Progenitor cell of endocrine pancreas (in vitro differentiated cells): ENCODE measurements around the gene DPY30. TPM values are rescaled to one million over a fixed set of nuclear protein-coding genes. Genes with fewer than 3 reads are reported as not detected.
A peak's percentile ranks its signal among the peaks of the same experiment; 100 is the strongest.
"Not testable (repeated sequence)": the region's sequence is repeated elsewhere in the genome, so short reads cannot be mapped to it uniquely, and the experiment has no call there.

ENCODE experiments used
- DNase-seq: peaks from one replicate; pipeline ENCODE4 v3.0.0; 2021; ENCODE audit warnings: low spot score; ENCODE audit not compliant: unreplicated experiment
- H3K27ac Mint-ChIP-seq: 2 replicates; pipeline ENCODE4 v1.8.0; 2021; ENCODE audit warnings: mild to moderate bottlenecking, moderate library complexity, mixed read lengths
- H3K27me3 Mint-ChIP-seq: 2 replicates; pipeline ENCODE4 v1.8.0; 2021; ENCODE audit warnings: mixed read lengths
- H3K36me3 Mint-ChIP-seq: 2 replicates; pipeline ENCODE4 v1.8.0; 2022; ENCODE audit warnings: mixed read lengths; ENCODE audit not compliant: insufficient read depth
- H3K4me1 Mint-ChIP-seq: 2 replicates; pipeline ENCODE4 v1.8.0; 2021; ENCODE audit warnings: low read depth, mixed read lengths
- H3K4me3 Mint-ChIP-seq: 2 replicates; pipeline ENCODE4 v1.8.0; 2021; ENCODE audit warnings: low read depth, mild to moderate bottlenecking, moderate library complexity, mixed read lengths
- H3K9me3 Mint-ChIP-seq: 2 replicates; pipeline ENCODE4 v1.8.0; 2021; ENCODE audit warnings: low read depth, mixed read lengths
- total RNA-seq: library from RNA; stranded (reverse); gene quantifications from 2 replicates; pipeline ENCODE4 v1.2.1, GENCODE V29; 2021
- TF ChIP-seq, protein P1 (sequence below): fragments of 200-600 bp; sonication (generic); IDR thresholded peaks from one replicate; pipeline ENCODE4 v1.5.0; 2021; ENCODE audit warnings: antibody characterized with exemption, mild to moderate bottlenecking; ENCODE audit not compliant: unreplicated experiment

The DPY30 gene
- total RNA-seq, 1 donor from 2014 or later = 101 TPM

DNA sequence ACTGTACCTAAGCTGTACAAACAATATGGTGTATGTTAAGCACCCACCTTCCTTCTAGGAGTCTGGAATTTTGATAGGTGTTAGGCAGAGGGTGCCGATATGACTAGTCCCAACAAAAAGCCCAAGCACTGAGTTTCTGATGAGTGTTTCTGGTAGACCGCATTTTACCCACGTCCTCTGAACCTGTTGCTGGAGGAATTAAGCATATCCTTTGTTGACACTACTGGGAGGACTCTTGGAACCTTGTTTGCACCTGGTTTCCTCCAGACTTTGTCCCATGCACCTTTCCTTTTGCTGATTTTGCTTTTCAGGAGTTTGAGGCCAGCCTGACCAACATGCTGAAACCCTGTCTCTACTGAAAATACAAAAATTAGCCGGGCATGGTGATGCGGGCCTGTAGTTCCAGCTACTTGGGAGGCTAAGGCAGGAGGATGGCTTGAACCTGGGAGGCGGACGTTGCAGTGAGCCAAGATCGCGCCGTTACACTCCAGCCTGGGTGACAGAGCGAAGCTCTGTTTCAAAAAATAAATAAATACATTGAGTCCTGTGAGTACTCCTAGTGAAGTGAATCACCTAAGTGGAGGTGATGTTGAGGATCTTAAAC is 12.3 kb upstream of the DPY30 start:
- Mint-ChIP-seq H3K27me3 (no peaks in the 10 kb centered on the region), H3K27ac (peak overlapping the region; percentile 56), H3K9me3 (no peaks in the 10 kb centered on the region), H3K36me3 (no peaks in the 10 kb centered on the region), H3K4me1 (no peaks in the 10 kb centered on the region), H3K4me3 (no peak overlapping the region)
- TF ChIP-seq, protein P1, sequence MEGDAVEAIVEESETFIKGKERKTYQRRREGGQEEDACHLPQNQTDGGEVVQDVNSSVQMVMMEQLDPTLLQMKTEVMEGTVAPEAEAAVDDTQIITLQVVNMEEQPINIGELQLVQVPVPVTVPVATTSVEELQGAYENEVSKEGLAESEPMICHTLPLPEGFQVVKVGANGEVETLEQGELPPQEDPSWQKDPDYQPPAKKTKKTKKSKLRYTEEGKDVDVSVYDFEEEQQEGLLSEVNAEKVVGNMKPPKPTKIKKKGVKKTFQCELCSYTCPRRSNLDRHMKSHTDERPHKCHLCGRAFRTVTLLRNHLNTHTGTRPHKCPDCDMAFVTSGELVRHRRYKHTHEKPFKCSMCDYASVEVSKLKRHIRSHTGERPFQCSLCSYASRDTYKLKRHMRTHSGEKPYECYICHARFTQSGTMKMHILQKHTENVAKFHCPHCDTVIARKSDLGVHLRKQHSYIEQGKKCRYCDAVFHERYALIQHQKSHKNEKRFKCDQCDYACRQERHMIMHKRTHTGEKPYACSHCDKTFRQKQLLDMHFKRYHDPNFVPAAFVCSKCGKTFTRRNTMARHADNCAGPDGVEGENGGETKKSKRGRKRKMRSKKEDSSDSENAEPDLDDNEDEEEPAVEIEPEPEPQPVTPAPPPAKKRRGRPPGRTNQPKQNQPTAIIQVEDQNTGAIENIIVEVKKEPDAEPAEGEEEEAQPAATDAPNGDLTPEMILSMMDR = no peak
- no peak for DNase-seq

DNA sequence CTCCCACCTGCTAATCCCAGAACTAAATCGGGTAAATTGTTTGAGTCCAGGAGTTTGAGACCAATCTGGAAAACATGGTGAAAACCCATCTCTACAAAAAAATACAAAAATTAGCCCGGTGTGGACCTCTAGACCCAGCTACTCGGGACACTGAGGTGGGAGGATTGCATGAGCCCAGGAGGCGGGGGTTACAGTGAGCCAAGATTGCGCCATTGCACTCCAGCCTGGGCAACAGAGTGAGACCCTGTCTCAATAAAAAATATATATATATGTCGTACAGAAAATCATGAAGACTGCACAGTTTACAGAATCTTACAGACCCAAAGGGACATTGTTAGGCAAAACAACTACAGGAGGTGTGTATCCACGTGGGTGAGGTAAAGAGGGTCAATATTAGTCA is 4.0 kb upstream of the DPY30 start:
- H3K27me3 Mint-ChIP-seq = no peaks in the 10 kb centered on the region
- no peaks in the 10 kb centered on the region for H3K9me3 Mint-ChIP-seq

GRCh38 chr2:32034198-32034887 is 5.3 kb downstream of the DPY30 start:
- Mint-ChIP-seq H3K27ac (peak overlapping the region; percentile 81), H3K36me3 (peaks cover 20% of the 10 kb centered on the region)
- not testable (repeated sequence) for H3K9me3 Mint-ChIP-seq, H3K4me3 Mint-ChIP-seq, H3K27me3 Mint-ChIP-seq, DNase-seq, H3K4me1 Mint-ChIP-seq

More for the DNA sequence above, 4.0 kb upstream of the DPY30 start:
- no peak overlapping the region for H3K27ac Mint-ChIP-seq
- no peak overlapping the region for H3K4me3 Mint-ChIP-seq
- TF ChIP-seq, protein P1 = no peak
- no peaks in the 10 kb centered on the region for H3K36me3 Mint-ChIP-seq
- peaks cover 8% of the 10 kb centered on the region for H3K4me1 Mint-ChIP-seq
- no peak for DNase-seq

DNA sequence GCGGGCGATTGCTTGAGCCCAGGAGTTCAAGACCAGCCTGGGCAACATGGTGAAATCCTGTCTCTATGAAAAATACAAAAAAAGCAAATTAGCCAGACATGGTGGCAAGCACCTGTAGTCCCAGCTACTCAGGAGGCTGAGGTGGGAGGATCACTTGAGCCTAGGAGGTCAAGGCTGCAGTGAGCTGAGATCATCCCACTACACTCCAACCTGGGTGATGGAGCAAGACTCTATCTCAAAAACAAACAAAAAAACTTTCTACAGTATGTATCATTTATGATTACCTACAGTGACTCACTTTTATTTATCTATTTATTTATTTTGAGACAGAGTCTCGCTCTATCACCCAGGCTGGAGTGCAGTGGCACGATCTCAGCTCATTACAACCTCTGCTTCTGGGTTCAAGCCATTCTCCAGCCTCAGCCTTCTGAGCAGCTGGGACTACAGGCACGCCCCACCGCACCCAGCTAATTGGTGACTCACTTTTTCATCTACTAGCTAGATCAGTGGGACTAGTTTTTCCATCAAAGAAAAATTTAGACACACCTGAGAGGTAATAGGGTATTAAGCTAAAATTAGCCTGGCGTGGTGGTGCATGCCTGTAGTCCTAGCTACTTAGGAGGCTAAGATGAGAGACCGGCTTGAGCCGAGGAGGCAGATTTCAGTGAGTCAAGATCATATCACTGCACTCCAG is 20.7 kb downstream of the DPY30 start:
- not testable (repeated sequence) for H3K4me3 Mint-ChIP-seq, H3K4me1 Mint-ChIP-seq, H3K27ac Mint-ChIP-seq, DNase-seq, H3K27me3 Mint-ChIP-seq, H3K9me3 Mint-ChIP-seq
- peaks cover 12% of the 10 kb centered on the region for H3K36me3 Mint-ChIP-seq

- H3K4me1 Mint-ChIP-seq = peaks cover 13% of the 10 kb centered on the region
- TF ChIP-seq, protein P1 = no peak
- no peaks in the 10 kb centered on the region for H3K9me3 Mint-ChIP-seq
- H3K27me3 Mint-ChIP-seq = no peaks in the 10 kb centered on the region
- no peak overlapping the region for H3K27ac Mint-ChIP-seq
- peaks cover 6% of the 10 kb centered on the region for H3K36me3 Mint-ChIP-seq
- H3K4me3 Mint-ChIP-seq = peak overlapping the region; percentile 42
- DNase-seq = no peak
These were observed 26.7 kb downstream of the DPY30 start for GRCh38 chr2:32012872-32013271.

GRCh38 chr2:32011485-32011960 is 28.1 kb downstream of the DPY30 start:
- TF ChIP-seq, protein P1 = no peak
- DNase-seq = no peak
- Mint-ChIP-seq H3K4me3 (peak overlapping the region; percentile 87), H3K27ac (peak overlapping the region; percentile 93), H3K4me1 (peaks cover 20% of the 10 kb centered on the region), H3K27me3 (no peaks in the 10 kb centered on the region), H3K36me3 (peaks cover 6% of the 10 kb centered on the region), H3K9me3 (no peaks in the 10 kb centered on the region)
